Measurements from ENCODE around the gene GTF2A2. TPM values are rescaled to one million over a fixed set of nuclear protein-coding genes. Genes with fewer than 3 reads are reported as not detected.

GTF2A2 gene
- total RNA-seq, 2 donors from 2014 or later, result 48.0 to 57.2 TPM

Other genes starting within 250 kb of the GTF2A2 start
- not detected for gene FAM81A, start 219.3 kb downstream of the GTF2A2 start, total RNA-seq
- not detected for gene GCNT3, start 45.7 kb downstream of the GTF2A2 start, total RNA-seq
- 10 to 100 TPM; 80.1 to 97.3 TPM for gene BNIP2, start 31.8 kb upstream of the GTF2A2 start, total RNA-seq